K562 (cell line): ENCODE data around the gene NOA1. TPM values are rescaled to one million over a fixed set of nuclear protein-coding genes. Genes with fewer than 3 reads are reported as not detected.

Source experiments
- CCNT2 ChIP-seq: IDR thresholded peaks from 2 replicates; pipeline ENCODE4 v1.6.1; 2011; ENCODE audit warnings: borderline replicate concordance, low read depth, mild to moderate bottlenecking, moderate library complexity, mixed read lengths, low read length; ENCODE audit not compliant: insufficient read length; ENCODE audit errors: extremely low read depth
- ELF4 ChIP-seq: fragments of 450-650 bp; formaldehyde crosslinking; IDR thresholded peaks from 2 replicates; pipeline ENCODE4 v1.4.0; 2022; ENCODE audit warnings: missing genetic modification characterization
- HMG20A ChIP-seq: fragments of 450-650 bp; formaldehyde crosslinking; conservative IDR thresholded peaks from 2 replicates; pipeline ENCODE4 v1.4.0; 2020; ENCODE audit warnings: mild to moderate bottlenecking, mixed read lengths
- HMGXB4 ChIP-seq: sonication (generic); formaldehyde crosslinking; IDR thresholded peaks from 2 replicates; pipeline ENCODE4 v1.8.1; 2023; ENCODE audit warnings: mild to moderate bottlenecking, missing genetic modification reagents
- ILF3 ChIP-seq: fragments of 450-650 bp; IDR thresholded peaks from 2 replicates; pipeline ENCODE4 v1.6.1; 2018; ENCODE audit warnings: antibody characterized with exemption, mild to moderate bottlenecking, moderate library complexity, borderline replicate concordance
- NEUROD1 ChIP-seq: fragments of 150-350 bp; IDR thresholded peaks from 2 replicates; pipeline ENCODE4 v1.6.1; 2014; ENCODE audit warnings: borderline replicate concordance, low read length, low read depth; ENCODE audit not compliant: partially characterized antibody
- PRMT5 ChIP-seq: sonication (generic); formaldehyde crosslinking; IDR thresholded peaks from 2 replicates; pipeline ENCODE4 v1.5.0; 2020; ENCODE audit warnings: missing genetic modification reagents
- PYGO2 ChIP-seq: fragments of 450-650 bp; IDR thresholded peaks from 2 replicates; pipeline ENCODE4 v1.6.1; 2016; ENCODE audit warnings: mild to moderate bottlenecking, missing genetic modification characterization, moderate library complexity, missing compliant biosample characterization
- TAF7 ChIP-seq: fragments of 450-650 bp; IDR thresholded peaks from 2 replicates; pipeline ENCODE4 v1.6.1; 2016; ENCODE audit warnings: missing genetic modification characterization, missing compliant biosample characterization
- ZBTB8A ChIP-seq: fragments of 450-650 bp; IDR thresholded peaks from 2 replicates; pipeline ENCODE4 v1.6.1; 2018; ENCODE audit warnings: mild to moderate bottlenecking, moderate library complexity; ENCODE audit not compliant: partially characterized antibody
- ZC3H11A ChIP-seq: IDR thresholded peaks from 2 replicates; pipeline ENCODE4 v1.6.1; 2012; ENCODE audit warnings: low read depth, low read length, improper control_type of control experiment
- ZNF316 ChIP-seq: fragments of 450-650 bp; IDR thresholded peaks from 2 replicates; pipeline ENCODE4 v1.6.1; 2016
- polyA plus RNA-seq, 8 experiments: library from polyadenylated mRNA; depleted of rRNA in 4 of 8; stranded (reverse) in 5 of 8; unstranded in 3 of 8; fragments of >200 nt; fragmentation: Nextera tagmentation in 2 of 8; fragmentation: Illumina TruSeq in 1 of 8; extraction: Ambion mirVana in 2 of 8; extraction: Trizol in 1 of 8; gene quantifications; 2 replicates each; pipeline versions ENCODE4 v1.2.1 to v1.2.3, GENCODE V29; 2011 to 2014; ENCODE audit warnings: inconsistent platforms in 1 of 8, missing spikeins in 1 of 8
- total RNA-seq, 7 experiments: library from RNA; depleted of rRNA in 6 of 7; stranded (reverse); fragments of >200 nt in 6 of 7; fragmentation: Illumina TruSeq in 2 of 7; extraction: Trizol in 2 of 7; gene quantifications; 2 replicates each; pipeline versions ENCODE4 v1.2.1 to v1.2.3, GENCODE V29; 2011 to 2021; ENCODE audit warnings: low replicate concordance in 1 of 7
- TF ChIP-seq, protein P1 (sequence below): fragments of 450-650 bp; formaldehyde crosslinking; IDR thresholded peaks from 2 replicates; pipeline ENCODE4 v1.4.0; 2020; ENCODE audit warnings: mild to moderate bottlenecking, moderate library complexity
- TF ChIP-seq, protein P2 (sequence below): fragments of 200-400 bp; formaldehyde crosslinking; IDR thresholded peaks from 2 replicates; pipeline ENCODE4 v1.6.1; 2017; ENCODE audit warnings: mild to moderate bottlenecking, low read depth, low read length, moderate library complexity
- TF ChIP-seq, protein P3 (sequence below): fragments of 250-450 bp; sonication (Bioruptor Pico); IDR thresholded peaks from 2 replicates; pipeline ENCODE4 v1.9.0; 2021; ENCODE audit warnings: mild to moderate bottlenecking, inconsistent platforms

The NOA1 gene
- total and polyA plus RNA-seq, 9 of the 15 experiments (the other 6 are each of a cell fraction or from before 2014, with no cell fraction given), result 2.6 to 26.6 (median 16.7) TPM

DNA sequence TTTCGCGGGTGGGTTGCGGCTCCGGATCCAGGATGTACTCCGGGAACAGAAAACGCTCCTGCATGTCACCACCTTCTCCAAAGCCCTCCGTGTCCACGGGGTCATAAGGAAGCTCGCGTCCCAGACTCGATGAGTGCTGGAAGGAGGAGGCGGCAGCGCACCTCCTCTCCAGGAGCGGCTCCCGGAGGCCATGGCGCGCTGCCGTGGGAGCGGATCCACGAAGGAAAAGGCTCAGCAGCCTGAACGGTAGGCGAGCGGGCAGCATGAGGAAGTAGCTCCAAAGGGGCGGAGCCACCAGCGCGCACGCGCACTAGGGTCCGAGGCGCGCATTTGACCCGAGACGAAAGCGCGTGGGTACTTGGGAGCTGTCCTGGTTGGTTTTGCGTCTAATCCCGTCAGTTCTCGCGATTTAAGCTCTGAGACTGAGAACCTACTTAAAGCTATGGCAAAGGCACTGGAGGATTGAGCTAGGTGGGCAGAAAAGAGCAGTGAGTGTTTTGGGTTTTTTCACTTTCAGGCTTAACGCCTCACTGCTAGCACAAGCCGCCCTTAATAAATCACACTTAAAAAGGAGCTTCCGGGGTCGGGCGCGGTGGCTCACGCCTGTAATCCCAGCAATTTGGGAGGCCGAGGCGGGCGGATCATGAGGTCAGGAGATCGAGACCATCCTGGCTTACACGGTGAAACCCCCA is at the start of gene NOA1 (continued):
- TF ChIP-seq ZC3H11A, result no peak
- TF ChIP-seq, protein P1, sequence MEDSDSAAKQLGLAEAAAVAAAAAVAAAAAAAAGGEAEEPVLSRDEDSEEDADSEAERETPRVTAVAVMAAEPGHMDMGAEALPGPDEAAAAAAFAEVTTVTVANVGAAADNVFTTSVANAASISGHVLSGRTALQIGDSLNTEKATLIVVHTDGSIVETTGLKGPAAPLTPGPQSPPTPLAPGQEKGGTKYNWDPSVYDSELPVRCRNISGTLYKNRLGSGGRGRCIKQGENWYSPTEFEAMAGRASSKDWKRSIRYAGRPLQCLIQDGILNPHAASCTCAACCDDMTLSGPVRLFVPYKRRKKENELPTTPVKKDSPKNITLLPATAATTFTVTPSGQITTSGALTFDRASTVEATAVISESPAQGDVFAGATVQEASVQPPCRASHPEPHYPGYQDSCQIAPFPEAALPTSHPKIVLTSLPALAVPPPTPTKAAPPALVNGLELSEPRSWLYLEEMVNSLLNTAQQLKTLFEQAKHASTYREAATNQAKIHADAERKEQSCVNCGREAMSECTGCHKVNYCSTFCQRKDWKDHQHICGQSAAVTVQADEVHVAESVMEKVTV (CRISPR knock-in tag), result no peak
- TF ChIP-seq NEUROD1, result peak; percentile 42
- TF ChIP-seq ELF4 (CRISPR knock-in tag), result no peak
- TF ChIP-seq PRMT5 (CRISPR knock-in tag), result no peak
- TF ChIP-seq CCNT2, result no peak
- no peak for TF ChIP-seq ZBTB8A
- TF ChIP-seq, protein P2, sequence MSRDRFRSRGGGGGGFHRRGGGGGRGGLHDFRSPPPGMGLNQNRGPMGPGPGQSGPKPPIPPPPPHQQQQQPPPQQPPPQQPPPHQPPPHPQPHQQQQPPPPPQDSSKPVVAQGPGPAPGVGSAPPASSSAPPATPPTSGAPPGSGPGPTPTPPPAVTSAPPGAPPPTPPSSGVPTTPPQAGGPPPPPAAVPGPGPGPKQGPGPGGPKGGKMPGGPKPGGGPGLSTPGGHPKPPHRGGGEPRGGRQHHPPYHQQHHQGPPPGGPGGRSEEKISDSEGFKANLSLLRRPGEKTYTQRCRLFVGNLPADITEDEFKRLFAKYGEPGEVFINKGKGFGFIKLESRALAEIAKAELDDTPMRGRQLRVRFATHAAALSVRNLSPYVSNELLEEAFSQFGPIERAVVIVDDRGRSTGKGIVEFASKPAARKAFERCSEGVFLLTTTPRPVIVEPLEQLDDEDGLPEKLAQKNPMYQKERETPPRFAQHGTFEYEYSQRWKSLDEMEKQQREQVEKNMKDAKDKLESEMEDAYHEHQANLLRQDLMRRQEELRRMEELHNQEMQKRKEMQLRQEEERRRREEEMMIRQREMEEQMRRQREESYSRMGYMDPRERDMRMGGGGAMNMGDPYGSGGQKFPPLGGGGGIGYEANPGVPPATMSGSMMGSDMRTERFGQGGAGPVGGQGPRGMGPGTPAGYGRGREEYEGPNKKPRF, result no peak
- TF ChIP-seq HMG20A (CRISPR knock-in tag), result no peak
- no peak for TF ChIP-seq ILF3
- no peak; the same call in 1 of the 2 replicates for TF ChIP-seq ZNF316
- no peak for TF ChIP-seq PYGO2 (tag)
- TF ChIP-seq, protein P3, sequence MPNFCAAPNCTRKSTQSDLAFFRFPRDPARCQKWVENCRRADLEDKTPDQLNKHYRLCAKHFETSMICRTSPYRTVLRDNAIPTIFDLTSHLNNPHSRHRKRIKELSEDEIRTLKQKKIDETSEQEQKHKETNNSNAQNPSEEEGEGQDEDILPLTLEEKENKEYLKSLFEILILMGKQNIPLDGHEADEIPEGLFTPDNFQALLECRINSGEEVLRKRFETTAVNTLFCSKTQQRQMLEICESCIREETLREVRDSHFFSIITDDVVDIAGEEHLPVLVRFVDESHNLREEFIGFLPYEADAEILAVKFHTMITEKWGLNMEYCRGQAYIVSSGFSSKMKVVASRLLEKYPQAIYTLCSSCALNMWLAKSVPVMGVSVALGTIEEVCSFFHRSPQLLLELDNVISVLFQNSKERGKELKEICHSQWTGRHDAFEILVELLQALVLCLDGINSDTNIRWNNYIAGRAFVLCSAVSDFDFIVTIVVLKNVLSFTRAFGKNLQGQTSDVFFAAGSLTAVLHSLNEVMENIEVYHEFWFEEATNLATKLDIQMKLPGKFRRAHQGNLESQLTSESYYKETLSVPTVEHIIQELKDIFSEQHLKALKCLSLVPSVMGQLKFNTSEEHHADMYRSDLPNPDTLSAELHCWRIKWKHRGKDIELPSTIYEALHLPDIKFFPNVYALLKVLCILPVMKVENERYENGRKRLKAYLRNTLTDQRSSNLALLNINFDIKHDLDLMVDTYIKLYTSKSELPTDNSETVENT (CRISPR knock-in tag), result no peak
- peak; percentile 74 for TF ChIP-seq TAF7 (tag)
- TF ChIP-seq HMGXB4 (CRISPR knock-in tag), result no peak
